ENCODE results near the gene HARS2. TPM values are rescaled to one million over a fixed set of nuclear protein-coding genes. Genes with fewer than 3 reads are reported as not detected.

HARS2 gene
- total RNA-seq, 4 donors from 2014 or later: 30.3 to 60.6 (median 41.4) TPM

DNA sequence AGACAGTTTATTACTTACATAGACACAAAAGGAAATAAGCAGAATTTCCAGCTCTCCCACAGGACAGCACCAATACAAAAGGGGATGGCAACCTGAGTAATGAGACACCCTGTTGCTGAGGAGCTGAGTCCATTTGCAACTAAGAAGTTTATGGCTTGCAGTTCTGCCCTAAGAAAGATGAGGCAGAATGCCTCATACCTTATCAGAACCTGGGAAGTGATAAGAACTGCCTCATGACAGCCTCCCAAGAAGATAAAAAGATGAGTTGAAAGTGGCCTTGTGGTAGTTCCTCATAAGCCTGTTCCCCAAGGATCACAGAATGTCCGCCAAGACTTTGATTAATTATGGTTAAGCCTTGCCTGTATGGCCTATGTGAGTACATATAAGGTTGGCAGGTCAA is 50.7 kb downstream of the HARS2 start:
- no peak for DNase-seq
- H3K4me3 ChIP-seq: no peak overlapping the region
- no peaks in the 10 kb centered on the region for H3K36me3 ChIP-seq
- TF ChIP-seq POLR2AphosphoS5 (IDR thresholded peaks at IDR 0.05): no peak
- no peak for TF ChIP-seq EP300 (IDR thresholded peaks at IDR 0.05; ENCODE audit: low read depth)
- TF ChIP-seq POLR2A (IDR thresholded peaks at IDR 0.05): no peak
- TF ChIP-seq, protein P1, sequence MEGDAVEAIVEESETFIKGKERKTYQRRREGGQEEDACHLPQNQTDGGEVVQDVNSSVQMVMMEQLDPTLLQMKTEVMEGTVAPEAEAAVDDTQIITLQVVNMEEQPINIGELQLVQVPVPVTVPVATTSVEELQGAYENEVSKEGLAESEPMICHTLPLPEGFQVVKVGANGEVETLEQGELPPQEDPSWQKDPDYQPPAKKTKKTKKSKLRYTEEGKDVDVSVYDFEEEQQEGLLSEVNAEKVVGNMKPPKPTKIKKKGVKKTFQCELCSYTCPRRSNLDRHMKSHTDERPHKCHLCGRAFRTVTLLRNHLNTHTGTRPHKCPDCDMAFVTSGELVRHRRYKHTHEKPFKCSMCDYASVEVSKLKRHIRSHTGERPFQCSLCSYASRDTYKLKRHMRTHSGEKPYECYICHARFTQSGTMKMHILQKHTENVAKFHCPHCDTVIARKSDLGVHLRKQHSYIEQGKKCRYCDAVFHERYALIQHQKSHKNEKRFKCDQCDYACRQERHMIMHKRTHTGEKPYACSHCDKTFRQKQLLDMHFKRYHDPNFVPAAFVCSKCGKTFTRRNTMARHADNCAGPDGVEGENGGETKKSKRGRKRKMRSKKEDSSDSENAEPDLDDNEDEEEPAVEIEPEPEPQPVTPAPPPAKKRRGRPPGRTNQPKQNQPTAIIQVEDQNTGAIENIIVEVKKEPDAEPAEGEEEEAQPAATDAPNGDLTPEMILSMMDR (IDR thresholded peaks at IDR 0.05): no peak
- 80 to 100% methylated on average over 1 of the region's 1 CpG for WGBS, 2 donors (ENCODE audit: low coverage in 1 of 2)
- H3K27ac ChIP-seq: no peak overlapping the region
- in situ Hi-C loops (cut with MboI; ENCODE audit: low pct_ligation_motif_present in 1 of 4, low pct_unique_long_range_greater_than_20kb in 1 of 4, low sequenced_read_pairs in 3 of 4) (no loop called here), intact Hi-C loops (cut with DNase I; ENCODE audit: low total_unique reads) (no loop called here)
- H3K9me3 ChIP-seq: no peaks in the 10 kb centered on the region
- no peaks in the 10 kb centered on the region for H3K4me1 ChIP-seq
- H3K27me3 ChIP-seq: peaks cover 10% of the 10 kb centered on the region

Small RNAs within 50 kb of the gene (small RNA-seq; reads per million reads assigned to genes)
- gene VTRNA1-1 (112 to 184 (median 173) reads per million in 4 donors), gene VTRNA1-2 (35.5 to 232 (median 86.5) reads per million in 4 donors), gene VTRNA1-3 (0 to 0.71 (median 0.44) reads per million in 4 donors)

Other genes starting within 250 kb of the HARS2 start
- 10 to 100 TPM in 3 of 4 donors, not detected in 1; 18.0 to 56.0 (median 27.5) TPM for gene EIF4EBP3, start 143.8 kb upstream of the HARS2 start, total RNA-seq
- 10 to 100 TPM; 19.9 to 36.3 (median 26.5) TPM for gene SRA1, start 134.0 kb upstream of the HARS2 start, total RNA-seq
- gene APBB3, start 126.9 kb upstream of the HARS2 start, total RNA-seq: 10 to 100 TPM; 20.1 to 42.5 (median 37.4) TPM
- gene SLC35A4, start 126.6 kb upstream of the HARS2 start, total RNA-seq: 10 to 100 TPM; 39.4 to 75.5 (median 52.6) TPM
- 10 to 100 TPM in 3 of 4 donors, 1 to 10 TPM in 1; 3.6 to 92.4 (median 45.6) TPM for gene CD14, start 58.3 kb upstream of the HARS2 start, total RNA-seq
- 10 to 100 TPM in 3 of 4 donors, under 1 TPM in 1; 0.75 to 99.2 (median 40.2) TPM for gene TMCO6, start 52.0 kb upstream of the HARS2 start, total RNA-seq
- gene NDUFA2, start 43.8 kb upstream of the HARS2 start, total RNA-seq: 100 to 1,000 TPM in 2 of 4 donors, 10 to 100 TPM in 2; 70.8 to 586 (median 90.7) TPM
- 100 to 1,000 TPM in 2 of 4 donors, 10 to 100 TPM in 2; 70.8 to 147 (median 100) TPM for gene IK, start 43.6 kb upstream of the HARS2 start, total RNA-seq
- 10 to 100 TPM; 33.3 to 76.6 (median 36.1) TPM for gene WDR55, start 26.6 kb upstream of the HARS2 start, total RNA-seq
- 1 to 10 TPM in 3 of 4 donors, under 1 TPM in 1; 0.40 to 4.9 (median 2.3) TPM for gene DND1, start 17.9 kb upstream of the HARS2 start, total RNA-seq
- gene HARS1, start 85 bp upstream of the HARS2 start, total RNA-seq: 10 to 100 TPM; 39.6 to 51.6 (median 43.9) TPM
- gene ZMAT2, start 9.0 kb downstream of the HARS2 start, total RNA-seq: 10 to 100 TPM in 3 of 4 donors, 1 to 10 TPM in 1; 6.7 to 41.3 (median 23.1) TPM
- under 1 TPM in 1 of 4 donors, not detected in 3; 0.14 TPM for gene PCDHA1, start 94.7 kb downstream of the HARS2 start, total RNA-seq
- gene PCDHA2, start 103.4 kb downstream of the HARS2 start, total RNA-seq: under 1 TPM in 2 of 4 donors, not detected in 2; 0.14 to 0.32 TPM
- gene PCDHA3, start 109.6 kb downstream of the HARS2 start, total RNA-seq: 1 to 10 TPM in 1 of 4 donors, under 1 TPM in 2, not detected in 1; 0.32 to 8.8 (median 0.41) TPM
- gene PCDHA4, start 115.6 kb downstream of the HARS2 start, total RNA-seq: 1 to 10 TPM in 3 of 4 donors, under 1 TPM in 1; 0.79 to 7.9 (median 2.4) TPM
- under 1 TPM in 2 of 4 donors, not detected in 2; 0.79 to 0.96 TPM for gene PCDHA5, start 130.2 kb downstream of the HARS2 start, total RNA-seq
- 1 to 10 TPM in 2 of 4 donors, under 1 TPM in 1, not detected in 1; 0.64 to 3.0 (median 1.2) TPM for gene PCDHA6, start 136.5 kb downstream of the HARS2 start, total RNA-seq
- 1 to 10 TPM in 2 of 4 donors, under 1 TPM in 1, not detected in 1; 0.37 to 1.4 (median 1.1) TPM for gene PCDHA7, start 142.8 kb downstream of the HARS2 start, total RNA-seq
- 1 to 10 TPM in 1 of 4 donors, under 1 TPM in 1, not detected in 2; 0.79 to 1.2 TPM for gene PCDHA8, start 149.7 kb downstream of the HARS2 start, total RNA-seq
- gene PCDHA9, start 156.9 kb downstream of the HARS2 start, total RNA-seq: under 1 TPM; 0.37 to 1.00 (median 0.58) TPM
- under 1 TPM in 2 of 4 donors, not detected in 2; 0.68 to 0.79 TPM for gene PCDHA10, start 164.4 kb downstream of the HARS2 start, total RNA-seq
- 1 to 10 TPM in 1 of 4 donors, under 1 TPM in 1, not detected in 2; 0.48 to 1.2 TPM for gene PCDHA11, start 177.5 kb downstream of the HARS2 start, total RNA-seq
- under 1 TPM in 3 of 4 donors, not detected in 1; 0.55 to 0.80 (median 0.64) TPM for gene PCDHA12, start 183.9 kb downstream of the HARS2 start, total RNA-seq
- gene PCDHA13, start 190.7 kb downstream of the HARS2 start, total RNA-seq: under 1 TPM in 2 of 4 donors, not detected in 2; 0.32 to 0.55 TPM
- gene PCDHAC1, start 234.8 kb downstream of the HARS2 start, total RNA-seq: under 1 TPM in 3 of 4 donors, not detected in 1; 0.37 to 0.82 (median 0.48) TPM